ENCODE data around the gene PM20D2.

Gene PM20D2

DNA sequence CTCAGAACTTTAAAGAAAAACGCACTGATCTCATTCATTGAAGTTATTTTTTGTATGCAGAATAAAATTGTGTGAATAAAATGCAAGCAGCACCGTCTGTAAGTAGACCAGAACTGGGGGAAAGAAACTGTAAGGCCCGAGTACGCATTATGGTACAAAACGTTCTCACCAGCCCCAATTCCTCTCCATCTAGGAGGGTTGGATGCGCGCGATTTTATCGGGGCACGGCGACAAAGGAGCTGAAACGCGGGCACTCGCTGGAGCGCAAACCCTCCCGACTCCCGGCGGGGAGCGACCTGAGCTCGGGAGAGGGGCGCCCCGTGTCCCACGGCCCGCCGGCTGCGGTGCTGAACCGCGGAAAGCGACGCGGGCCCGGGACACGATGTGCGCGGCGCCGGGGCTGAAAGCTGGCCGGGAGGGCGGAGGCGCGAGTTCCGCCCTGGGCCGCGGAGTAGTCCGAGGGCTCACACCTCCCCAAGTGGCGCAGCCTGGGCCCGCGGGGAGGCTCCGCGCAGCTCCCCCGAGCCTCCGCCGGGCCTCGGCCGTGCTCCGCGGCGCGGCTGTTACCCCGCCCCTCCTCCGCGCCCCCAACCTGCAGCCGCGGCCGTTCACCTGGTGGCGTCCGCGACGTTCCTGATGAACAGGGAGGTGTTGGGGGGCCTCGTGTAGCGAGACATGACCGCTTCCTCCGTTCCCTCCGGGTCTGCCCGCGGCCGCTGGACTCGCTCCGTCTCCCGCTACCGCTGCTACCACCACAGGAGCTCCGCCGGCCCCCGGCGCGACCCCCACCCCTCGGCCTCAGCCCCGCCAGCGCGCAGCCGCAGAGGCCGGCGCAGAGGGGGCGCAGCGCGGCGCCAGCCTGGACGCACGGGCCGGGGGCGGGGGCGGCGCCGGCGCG, 28.4 kb upstream of the PM20D2 start, which contains the start of gene SRSF12:
SRSF12 (minus strand) TSS at position 861 of the 898 bp plus-strand sequence; CDS start at position 677, 184 bp downstream.
- Histone ChIP-seq H4K20me1 (ENCODE audit: low read depth, low read length) (no peaks in the 10 kb centered on the region), H3K27me3 (ENCODE audit: low read length) (no peaks in the 10 kb centered on the region), H3K9me2 (replicated peaks; ENCODE audit: insufficient read depth, low read length) (no peaks in the 10 kb centered on the region), H3K79me2 (ENCODE audit: insufficient read depth, low read length) (no peaks in the 10 kb centered on the region), H3K9ac (ENCODE audit: low read length) (peak within 1 kb of the TSS; percentile 29; the same call in 1 of the 2 replicates), H2AFZ (ENCODE audit: low read depth, low read length, severe bottlenecking) (peak within 1 kb of the TSS; percentile 73), H3F3A (ENCODE audit: insufficient read depth) (no peaks in the 10 kb centered on the region), H3K27ac (ENCODE audit: low read depth, low read length) (no peak within 1 kb of the TSS), H3K36me3 (ENCODE audit: low read length) (no peaks in the 10 kb centered on the region), H3K4me3 (ENCODE audit: insufficient read depth, low read length, poor library complexity, severe bottlenecking) (peak within 1 kb of the TSS; percentile 48), H3K9me3 (ENCODE audit: insufficient read depth, low read length) (no peaks in the 10 kb centered on the region), H3K4me2 (ENCODE audit: low read depth, low read length, poor library complexity, severe bottlenecking) (peak within 1 kb of the TSS; percentile 59)
- 0 out of 2 replicates have a peak, but pooled peaks have one; percentile 46 for TF ChIP-seq EZH2phosphoT487 (conservative IDR thresholded peaks at IDR 0.05; ENCODE audit: low read length)
- TF ChIP-seq, protein P1, sequence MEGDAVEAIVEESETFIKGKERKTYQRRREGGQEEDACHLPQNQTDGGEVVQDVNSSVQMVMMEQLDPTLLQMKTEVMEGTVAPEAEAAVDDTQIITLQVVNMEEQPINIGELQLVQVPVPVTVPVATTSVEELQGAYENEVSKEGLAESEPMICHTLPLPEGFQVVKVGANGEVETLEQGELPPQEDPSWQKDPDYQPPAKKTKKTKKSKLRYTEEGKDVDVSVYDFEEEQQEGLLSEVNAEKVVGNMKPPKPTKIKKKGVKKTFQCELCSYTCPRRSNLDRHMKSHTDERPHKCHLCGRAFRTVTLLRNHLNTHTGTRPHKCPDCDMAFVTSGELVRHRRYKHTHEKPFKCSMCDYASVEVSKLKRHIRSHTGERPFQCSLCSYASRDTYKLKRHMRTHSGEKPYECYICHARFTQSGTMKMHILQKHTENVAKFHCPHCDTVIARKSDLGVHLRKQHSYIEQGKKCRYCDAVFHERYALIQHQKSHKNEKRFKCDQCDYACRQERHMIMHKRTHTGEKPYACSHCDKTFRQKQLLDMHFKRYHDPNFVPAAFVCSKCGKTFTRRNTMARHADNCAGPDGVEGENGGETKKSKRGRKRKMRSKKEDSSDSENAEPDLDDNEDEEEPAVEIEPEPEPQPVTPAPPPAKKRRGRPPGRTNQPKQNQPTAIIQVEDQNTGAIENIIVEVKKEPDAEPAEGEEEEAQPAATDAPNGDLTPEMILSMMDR (IDR thresholded peaks at IDR 0.05; ENCODE audit: insufficient read depth, low read length, poor library complexity, severe bottlenecking), result no peak

DNA sequence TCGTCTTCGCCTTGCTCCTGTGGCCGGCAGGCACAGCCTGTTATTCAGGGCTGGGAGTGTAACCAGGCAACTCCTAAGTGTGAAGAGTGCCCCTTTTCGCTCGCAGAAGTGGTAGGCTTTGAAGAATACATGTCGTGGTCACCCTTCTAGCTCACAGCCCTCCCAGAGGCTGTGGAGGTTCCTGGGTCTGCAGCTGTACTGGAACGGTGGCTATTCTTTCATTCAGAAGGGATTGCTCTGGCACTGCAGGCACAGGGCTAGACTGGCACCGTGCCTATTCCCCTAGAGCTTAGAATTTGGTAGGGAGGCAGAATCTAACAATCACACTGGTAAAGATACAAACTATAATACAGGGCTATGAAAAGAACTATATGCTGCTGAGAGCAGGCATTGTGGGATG, 26.9 kb upstream of the PM20D2 start:
- Histone ChIP-seq H3K4me3 (ENCODE audit: insufficient read depth, low read length, poor library complexity, severe bottlenecking) (no peak overlapping the region), H3K27me3 (ENCODE audit: low read length) (no peaks in the 10 kb centered on the region), H4K20me1 (ENCODE audit: low read depth, low read length) (no peaks in the 10 kb centered on the region), H3K4me2 (ENCODE audit: low read depth, low read length, poor library complexity, severe bottlenecking) (no peak overlapping the region), H3K79me2 (ENCODE audit: insufficient read depth, low read length) (no peaks in the 10 kb centered on the region), H3F3A (ENCODE audit: insufficient read depth) (no peaks in the 10 kb centered on the region), H3K27ac (ENCODE audit: low read depth, low read length) (no peak overlapping the region), H3K9ac (ENCODE audit: low read length) (no peak overlapping the region), H2AFZ (ENCODE audit: low read depth, low read length, severe bottlenecking) (no peak overlapping the region), H3K36me3 (ENCODE audit: low read length) (no peaks in the 10 kb centered on the region), H3K9me3 (ENCODE audit: insufficient read depth, low read length) (no peaks in the 10 kb centered on the region), H3K9me2 (replicated peaks; ENCODE audit: insufficient read depth, low read length) (no peaks in the 10 kb centered on the region)
- no peak for TF ChIP-seq EZH2phosphoT487 (conservative IDR thresholded peaks at IDR 0.05; ENCODE audit: low read length)
- TF ChIP-seq, protein P1 (IDR thresholded peaks at IDR 0.05; ENCODE audit: insufficient read depth, low read length, poor library complexity, severe bottlenecking), result no peak

DNA sequence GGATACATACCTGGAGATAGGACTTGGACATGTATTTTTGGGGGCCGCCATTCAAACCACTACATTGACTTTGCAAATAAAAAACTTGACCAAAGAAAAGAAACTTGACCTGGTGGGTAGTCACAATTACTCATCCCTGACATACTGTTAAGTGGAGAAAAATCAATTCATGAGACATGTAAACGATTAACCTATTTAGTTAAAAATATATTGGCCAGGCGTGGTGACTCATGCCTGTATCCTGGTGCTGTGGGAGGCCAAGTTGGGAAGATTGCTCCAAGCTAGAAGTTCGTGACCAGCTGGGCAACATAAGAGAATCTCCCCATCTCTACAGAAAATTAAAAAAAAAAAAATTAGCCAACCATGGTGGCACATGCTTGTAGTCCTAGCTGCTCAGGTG, 25.5 kb upstream of the PM20D2 start:
- H3K79me2 ChIP-seq (ENCODE audit: insufficient read depth, low read length), result no peaks in the 10 kb centered on the region
- H3F3A ChIP-seq (ENCODE audit: insufficient read depth), result no peaks in the 10 kb centered on the region
- no peak overlapping the region for H2AFZ ChIP-seq (ENCODE audit: low read depth, low read length, severe bottlenecking)
- no peaks in the 10 kb centered on the region for H3K36me3 ChIP-seq (ENCODE audit: low read length)
- H3K4me3 ChIP-seq (ENCODE audit: insufficient read depth, low read length, poor library complexity, severe bottlenecking), result no peak overlapping the region
- no peak overlapping the region for H3K4me2 ChIP-seq (ENCODE audit: low read depth, low read length, poor library complexity, severe bottlenecking)
- H3K27ac ChIP-seq (ENCODE audit: low read depth, low read length), result no peak overlapping the region
- TF ChIP-seq, protein P1 (IDR thresholded peaks at IDR 0.05; ENCODE audit: insufficient read depth, low read length, poor library complexity, severe bottlenecking), result no peak
- TF ChIP-seq EZH2phosphoT487 (conservative IDR thresholded peaks at IDR 0.05; ENCODE audit: low read length), result no peak
- no peaks in the 10 kb centered on the region for H3K9me3 ChIP-seq (ENCODE audit: insufficient read depth, low read length)
- no peak overlapping the region for H3K9ac ChIP-seq (ENCODE audit: low read length)
- H4K20me1 ChIP-seq (ENCODE audit: low read depth, low read length), result no peaks in the 10 kb centered on the region
- H3K27me3 ChIP-seq (ENCODE audit: low read length), result no peaks in the 10 kb centered on the region
- no peaks in the 10 kb centered on the region for H3K9me2 ChIP-seq (replicated peaks; ENCODE audit: insufficient read depth, low read length)
